Heart right ventricle (tissue), 16 donors: ENCODE results near the gene GRIK4. TPM values are rescaled to one million over a fixed set of nuclear protein-coding genes. Genes with fewer than 3 reads are reported as not detected.

Experiments
- ATAC-seq, 8 donors: fragments of 200-7000 bp; cut with Tn5 transposase; one replicate each; pipeline ENCODE4 v1.9.1; 2020; ENCODE audit warnings: mild to moderate bottlenecking in 8 of 8, moderate library complexity in 8 of 8, moderate number of reproducible peaks in 1 of 8
- DNase-seq, 2 donors: peaks; one replicate each; pipeline ENCODE4 v3.0.0-alpha.2; 2020
- H3K27ac ChIP-seq, 10 donors: fragments of 200-600 bp; sonication (generic) in 2 of 10; one replicate each; pipeline versions ENCODE4 v1.5.0 to v1.8.0; 2020 to 2022; ENCODE audit warnings: mild to moderate bottlenecking in 3 of 10
- H3K27me3 ChIP-seq, 7 donors: fragments of 200-600 bp; one replicate each; pipeline ENCODE4 v1.8.0; 2021 to 2022; ENCODE audit warnings: mild to moderate bottlenecking in 2 of 7
- H3K36me3 ChIP-seq, 9 donors: fragments of 200-600 bp; sonication (generic) in 1 of 9; one replicate each; pipeline versions ENCODE4 v1.5.0 to v1.8.0; 2020 to 2022; ENCODE audit warnings: mild to moderate bottlenecking in 2 of 9
- H3K4me1 ChIP-seq, 9 donors: fragments of 200-600 bp; sonication (generic) in 1 of 9; one replicate each; pipeline versions ENCODE4 v1.5.0 to v1.8.0; 2020 to 2022; ENCODE audit warnings: mild to moderate bottlenecking in 4 of 9
- H3K4me3 ChIP-seq, 10 donors: fragments of 200-600 bp; sonication (generic) in 2 of 10; one replicate each; pipeline versions ENCODE4 v1.5.0 to v1.8.0; 2020 to 2022; ENCODE audit warnings: mild to moderate bottlenecking in 7 of 10, moderate library complexity in 2 of 10
- H3K9me3 ChIP-seq, 11 donors: fragments of 200-600 bp in 10 of 11; sonication (generic) in 2 of 11; one replicate each; pipeline versions ENCODE4 v1.5.0 to v1.8.0; 2013 to 2022; ENCODE audit warnings: mild to moderate bottlenecking in 2 of 11, control low read depth in 1 of 11, moderate library complexity in 1 of 11
- WGBS, 2 donors: extraction: QIAGEN DNeasy Blood & Tissue Kit; methylation state at CpG; one replicate each; pipeline ENCODE4 v1.1.7; 2013; ENCODE audit warnings: inconsistent platforms in 1 of 2; 5-methylcytosine and 5-hydroxymethylcytosine counted together
- intact Hi-C, 10 donors: fragments of 100-400 bp; cut with DNase I; formaldehyde crosslinking; loops; one replicate each; pipeline versions ENCODE4 v1.11.1 to v1.14.2; 2022
- polyA plus RNA-seq, 2 donors: library from polyadenylated mRNA; stranded (reverse); fragments of 200-250 nt; gene quantifications; one replicate each; pipeline ENCODE4 v1.2.3, GENCODE V29; 2013
- total RNA-seq, 10 donors: library from RNA; stranded (reverse); fragmentation: NEBNext Ultra II Directional in 3 of 10; extraction: Animal tissue kit (Norgen Biotek cat#: 25700) in 3 of 10; gene quantifications; one replicate each; pipeline versions ENCODE4 v1.2.1 to v1.2.4, GENCODE V29; 2021 to 2023
- TF ChIP-seq, protein P1 (sequence below), 9 donors: fragments of 200-600 bp; sonication (generic) in 2 of 9; IDR thresholded peaks; one replicate each; pipeline versions ENCODE4 v1.5.0 to v1.8.0; 2021 to 2022; ENCODE audit warnings: antibody characterized with exemption in 9 of 9, mild to moderate bottlenecking in 5 of 9, moderate library complexity in 1 of 9
- donor health status: Arrhythmogenic right ventricular cardiomyopathy.
- donor health status: ischemic (EF 13 %, LVEDD 7.1; RV severe dilation, severe dysfunction).
- donor health status: healthy with polysubstance abuse.
- donor health status: DM: no; HTN: yes; CAD: no.
- donor health status: DM: no; HTN: no; CAD: no.
- donor health status: ischemic (EF 25% LVEDD 6.9; RV normal size, moderate dysfunction).
- donor health status: ischemic (EF 25% LVEDD 5.7; RV mildly dilated, moderate dysfunction).
- donor health status: healthy.
- donor health status: DM: yes; HTN: yes; CAD: no.
- donor health status: Ischemic cardiomyopathy.
- donor health status: ischemic (EF 35%, LVEDD 5.7; RV mildly dilated, moderate dysfunction).
- donor health status: nonischemic (EF 11% LVEDD 7.7; RV severe dilation, severe dysfunction).
- donor health status: DM: yes; HTN: yes; CAD: no.
- donor health status: PGD.
- donor health status: ischemic (EF 29% LVEDD 5.4; RV normal size, mild dysfunction).
- donor health status: nonischemic (EF 23%, LVEDD 6.1; RV moderate dilation, normal function).

Gene GRIK4
- total and polyA plus RNA-seq, 12 donors = 0.01 to 0.85 (median 0.37) TPM; not detected in 6

DNA sequence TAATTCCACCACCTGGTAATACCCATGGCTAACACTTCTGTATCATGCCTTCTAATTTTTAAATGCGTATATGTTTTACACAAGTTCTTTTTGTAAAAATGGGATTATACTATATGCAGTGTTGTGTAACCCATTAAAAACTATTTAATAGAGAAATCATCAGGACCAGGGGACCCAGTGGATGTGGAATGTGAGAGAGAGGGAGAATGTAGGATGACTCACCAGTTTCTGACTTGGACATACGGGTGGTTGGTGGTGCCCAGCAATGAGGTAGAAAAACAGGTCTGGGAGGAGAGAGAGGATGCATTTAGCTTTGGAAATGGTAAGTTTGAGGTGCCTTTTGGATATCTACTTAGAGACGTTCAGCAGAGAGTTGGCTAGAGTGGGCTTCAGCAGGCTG lies 400.4 kb downstream of the GRIK4 start:
- no peaks in the 10 kb centered on the region for H3K9me3 ChIP-seq
- peaks cover 0 to 7% (median 0%) of the 10 kb centered on the region in 9 donors for H3K4me1 ChIP-seq
- TF ChIP-seq, protein P1, sequence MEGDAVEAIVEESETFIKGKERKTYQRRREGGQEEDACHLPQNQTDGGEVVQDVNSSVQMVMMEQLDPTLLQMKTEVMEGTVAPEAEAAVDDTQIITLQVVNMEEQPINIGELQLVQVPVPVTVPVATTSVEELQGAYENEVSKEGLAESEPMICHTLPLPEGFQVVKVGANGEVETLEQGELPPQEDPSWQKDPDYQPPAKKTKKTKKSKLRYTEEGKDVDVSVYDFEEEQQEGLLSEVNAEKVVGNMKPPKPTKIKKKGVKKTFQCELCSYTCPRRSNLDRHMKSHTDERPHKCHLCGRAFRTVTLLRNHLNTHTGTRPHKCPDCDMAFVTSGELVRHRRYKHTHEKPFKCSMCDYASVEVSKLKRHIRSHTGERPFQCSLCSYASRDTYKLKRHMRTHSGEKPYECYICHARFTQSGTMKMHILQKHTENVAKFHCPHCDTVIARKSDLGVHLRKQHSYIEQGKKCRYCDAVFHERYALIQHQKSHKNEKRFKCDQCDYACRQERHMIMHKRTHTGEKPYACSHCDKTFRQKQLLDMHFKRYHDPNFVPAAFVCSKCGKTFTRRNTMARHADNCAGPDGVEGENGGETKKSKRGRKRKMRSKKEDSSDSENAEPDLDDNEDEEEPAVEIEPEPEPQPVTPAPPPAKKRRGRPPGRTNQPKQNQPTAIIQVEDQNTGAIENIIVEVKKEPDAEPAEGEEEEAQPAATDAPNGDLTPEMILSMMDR (IDR thresholded peaks at IDR 0.05) = no peak
- WGBS, 2 donors = 78 to 82% methylated on average over 3 of the region's 3 CpGs
- H3K36me3 ChIP-seq = no peaks in the 10 kb centered on the region
- intact Hi-C loops = no loop called here
- DNase-seq (no peak), ATAC-seq (no peak)
- no peak overlapping the region for H3K27ac ChIP-seq
- H3K27me3 ChIP-seq = peaks cover 0 to 35% (median 12%) of the 10 kb centered on the region in 7 donors
- H3K4me3 ChIP-seq = no peak overlapping the region

DNA sequence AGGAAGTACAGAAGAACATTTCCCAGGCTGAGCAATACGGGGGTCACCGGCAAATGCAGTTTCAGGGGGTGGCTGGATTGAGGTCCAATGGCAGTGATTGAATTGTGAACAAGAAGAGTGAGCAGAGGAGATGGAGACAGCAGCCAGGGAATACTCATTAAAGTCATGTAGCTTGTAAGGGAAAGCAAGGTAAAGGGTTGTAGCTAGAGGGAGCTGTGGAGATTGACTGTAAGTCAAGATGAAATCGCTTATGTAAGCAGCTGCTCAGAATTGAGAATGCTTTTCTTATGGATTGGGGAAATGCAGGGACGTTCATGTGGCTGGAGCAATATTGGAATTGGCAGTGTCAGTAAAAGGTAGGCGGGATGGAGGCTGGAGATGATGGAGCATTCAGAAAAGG lies 401.0 kb downstream of the GRIK4 start:
- ATAC-seq = no peak
- no peaks in the 10 kb centered on the region for H3K9me3 ChIP-seq
- H3K4me3 ChIP-seq = no peak overlapping the region
- intact Hi-C loops = no loop called here
- no peak for DNase-seq
- H3K27ac ChIP-seq = no peak overlapping the region
- WGBS, 2 donors = 36 to 37% methylated on average over 5 of the region's 5 CpGs
- peaks cover 0 to 41% (median 15%) of the 10 kb centered on the region in 7 donors for H3K27me3 ChIP-seq
- peaks cover 0 to 7% (median 0%) of the 10 kb centered on the region in 9 donors for H3K4me1 ChIP-seq
- TF ChIP-seq, protein P1 (IDR thresholded peaks at IDR 0.05) = peak in 7 of 9 donors; percentile 34 to 62 (median 48)
- no peaks in the 10 kb centered on the region for H3K36me3 ChIP-seq

DNA sequence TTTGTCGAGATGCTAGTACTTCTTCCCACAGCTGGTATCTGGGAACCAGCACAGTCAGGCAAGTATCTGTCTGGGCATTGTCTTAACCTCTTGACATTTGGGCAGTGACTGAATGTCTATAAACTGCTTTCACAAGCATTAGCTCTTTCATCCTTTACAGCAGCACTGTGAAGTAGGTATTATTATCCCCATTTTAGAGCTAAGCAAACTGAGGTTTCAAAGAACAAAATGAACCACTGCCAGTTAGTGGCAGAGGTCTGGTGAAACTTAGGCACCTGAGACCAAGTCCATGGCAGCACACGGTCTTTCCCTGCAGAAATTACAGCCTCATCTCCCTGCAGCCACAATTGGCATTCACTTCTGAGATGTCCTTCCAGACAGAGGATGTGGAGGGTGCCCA lies 401.4 kb downstream of the GRIK4 start:
- WGBS, 2 donors = 84 to 88% methylated on average over 2 of the region's 2 CpGs
- Histone ChIP-seq H3K27me3 (peaks cover 0 to 44% (median 19%) of the 10 kb centered on the region in 7 donors), H3K27ac (no peak overlapping the region), H3K9me3 (no peaks in the 10 kb centered on the region), H3K4me1 (peaks cover 0 to 7% (median 0%) of the 10 kb centered on the region in 9 donors), H3K36me3 (no peaks in the 10 kb centered on the region), H3K4me3 (no peak overlapping the region)
- TF ChIP-seq, protein P1 (IDR thresholded peaks at IDR 0.05) = no peak
- no peak for DNase-seq
- intact Hi-C loops = no loop called here
- ATAC-seq = no peak

DNA sequence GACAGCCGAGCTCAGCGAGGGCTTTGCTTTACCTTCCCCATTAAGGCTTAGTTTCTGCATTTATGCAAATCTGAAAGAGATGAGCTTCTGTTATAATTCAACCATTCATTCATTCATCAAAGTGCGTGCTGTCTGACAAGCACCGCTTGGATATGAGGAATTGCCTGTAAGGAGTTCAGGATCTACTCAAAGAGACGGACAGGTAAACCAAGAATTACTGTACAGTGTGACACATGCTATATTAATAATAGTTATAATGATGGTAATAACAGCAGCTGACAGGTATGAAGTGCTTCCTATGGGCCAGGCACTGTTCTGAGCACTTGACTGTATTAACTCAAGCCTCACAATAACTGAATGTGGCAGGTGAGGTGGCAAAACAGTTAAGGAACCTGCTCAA lies 402.5 kb downstream of the GRIK4 start:
- intact Hi-C loops = no loop called here
- H3K27me3 ChIP-seq = peaks cover 0 to 50% (median 21%) of the 10 kb centered on the region in 7 donors

More for the DNA sequence above, 402.5 kb downstream of the GRIK4 start:
- Histone ChIP-seq H3K4me1 (no peaks in the 10 kb centered on the region), H3K4me3 (no peak overlapping the region), H3K27ac (no peak overlapping the region), H3K36me3 (no peaks in the 10 kb centered on the region), H3K9me3 (no peaks in the 10 kb centered on the region)
- DNase-seq (no peak), ATAC-seq (no peak)
- 75 to 84% methylated on average over 5 of the region's 5 CpGs for WGBS, 2 donors
- TF ChIP-seq, protein P1 (IDR thresholded peaks at IDR 0.05) = no peak
